ENCODE data around the gene MEX3D.

DNA sequence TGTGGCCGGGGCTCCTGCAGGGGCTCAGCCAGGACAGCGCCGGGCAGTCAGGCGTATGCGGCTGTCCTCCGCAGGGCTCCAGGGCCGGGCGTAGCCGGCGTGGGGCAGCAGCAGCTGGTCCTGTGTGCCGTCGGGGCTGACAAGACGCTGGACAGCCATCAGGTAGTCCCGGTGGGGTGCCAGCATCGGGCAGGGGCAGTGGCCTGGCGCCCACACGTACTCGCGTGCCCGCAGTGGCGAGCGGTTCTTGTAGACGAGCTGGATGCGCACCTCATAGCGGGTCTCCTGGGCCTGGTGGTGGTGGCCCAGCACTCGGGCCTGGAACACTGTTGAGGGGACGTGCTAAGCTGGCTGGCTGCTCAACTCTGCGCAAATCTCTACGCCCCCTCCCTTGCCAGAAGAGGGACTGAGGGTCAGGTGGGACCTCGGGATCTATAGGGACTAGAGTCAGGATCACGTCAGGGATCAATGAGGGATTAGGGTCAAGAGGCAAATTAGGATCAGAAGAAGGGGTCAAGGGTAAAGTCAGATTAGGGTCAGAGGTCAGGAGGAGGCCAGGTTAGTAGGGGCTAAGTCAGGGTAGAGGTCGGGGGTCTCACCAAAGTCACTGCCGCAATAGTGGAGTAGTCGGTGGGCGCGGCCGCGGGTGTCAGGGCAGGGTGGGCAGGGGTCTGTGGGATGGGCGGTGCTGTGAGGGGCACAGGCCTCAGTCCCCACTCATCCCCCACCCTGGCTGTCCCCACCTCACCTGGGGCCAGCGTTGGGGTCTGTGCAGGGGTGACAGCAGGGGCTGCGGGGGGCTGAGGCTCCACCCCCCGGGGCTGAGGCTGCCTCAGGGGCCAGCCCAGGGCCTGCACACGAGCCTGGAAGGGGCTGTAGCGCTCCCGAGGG is 61.9 kb downstream of the MEX3D start:
- TF ChIP-seq, protein P1, sequence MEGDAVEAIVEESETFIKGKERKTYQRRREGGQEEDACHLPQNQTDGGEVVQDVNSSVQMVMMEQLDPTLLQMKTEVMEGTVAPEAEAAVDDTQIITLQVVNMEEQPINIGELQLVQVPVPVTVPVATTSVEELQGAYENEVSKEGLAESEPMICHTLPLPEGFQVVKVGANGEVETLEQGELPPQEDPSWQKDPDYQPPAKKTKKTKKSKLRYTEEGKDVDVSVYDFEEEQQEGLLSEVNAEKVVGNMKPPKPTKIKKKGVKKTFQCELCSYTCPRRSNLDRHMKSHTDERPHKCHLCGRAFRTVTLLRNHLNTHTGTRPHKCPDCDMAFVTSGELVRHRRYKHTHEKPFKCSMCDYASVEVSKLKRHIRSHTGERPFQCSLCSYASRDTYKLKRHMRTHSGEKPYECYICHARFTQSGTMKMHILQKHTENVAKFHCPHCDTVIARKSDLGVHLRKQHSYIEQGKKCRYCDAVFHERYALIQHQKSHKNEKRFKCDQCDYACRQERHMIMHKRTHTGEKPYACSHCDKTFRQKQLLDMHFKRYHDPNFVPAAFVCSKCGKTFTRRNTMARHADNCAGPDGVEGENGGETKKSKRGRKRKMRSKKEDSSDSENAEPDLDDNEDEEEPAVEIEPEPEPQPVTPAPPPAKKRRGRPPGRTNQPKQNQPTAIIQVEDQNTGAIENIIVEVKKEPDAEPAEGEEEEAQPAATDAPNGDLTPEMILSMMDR (IDR thresholded peaks at IDR 0.05), result no peak
- no peak for TF ChIP-seq POLR2AphosphoS5 (IDR thresholded peaks at IDR 0.05; ENCODE audit: insufficient read depth in 1 of 2, low read depth in 1 of 2)

Measured in vagina (tissue), 2 donors.